ENCODE results near the gene MAP4K1.

The MAP4K1 gene

GRCh38 chr19:38564981-38565690, 52.6 kb downstream of the MAP4K1 start:
- H2AFZ ChIP-seq (ENCODE audit: low read length), result no peak overlapping the region
- no peaks in the 10 kb centered on the region for H3K36me3 ChIP-seq (replicated peaks; ENCODE audit: insufficient read depth, low read length)
- H3K9ac ChIP-seq (ENCODE audit: low read length), result no peak overlapping the region
- TF ChIP-seq EZH2 (optimal IDR thresholded peaks at IDR 0.05; ENCODE audit: low read depth, low read length) (no peak), EZH2phosphoT487 (IDR thresholded peaks at IDR 0.05; ENCODE audit: low read length) (no peak), CTCF (IDR thresholded peaks at IDR 0.05; ENCODE audit: low read length) (no peak)
- no peaks in the 10 kb centered on the region for H3K9me2 ChIP-seq (replicated peaks; ENCODE audit: insufficient read depth, low read length)
- no peaks in the 10 kb centered on the region for H4K20me1 ChIP-seq (ENCODE audit: insufficient read depth, low read length)
- no peak overlapping the region for H3K27ac ChIP-seq (ENCODE audit: low read length)
- H3K27me3 ChIP-seq (replicated peaks; ENCODE audit: insufficient read depth, low read length), result peaks cover 28% of the 10 kb centered on the region
- no peaks in the 10 kb centered on the region for H3K79me2 ChIP-seq (ENCODE audit: low read length)
- no peaks in the 10 kb centered on the region for H3K9me3 ChIP-seq (replicated peaks; ENCODE audit: insufficient read depth, low read length)
- H3K4me2 ChIP-seq (ENCODE audit: low read depth, low read length), result no peak overlapping the region
- no peak for DNase-seq
- H3F3A ChIP-seq (ENCODE audit: insufficient read depth, low read length), result no peaks in the 10 kb centered on the region
- H3K4me1 ChIP-seq (ENCODE audit: low read length), result 0 out of 2 replicates have a peak, but pooled peaks cover under 1% of the 10 kb centered on the region
- no peak overlapping the region for H3K4me3 ChIP-seq (ENCODE audit: low read length)

- no peak for DNase-seq
- no peak for TF ChIP-seq CTCF (IDR thresholded peaks at IDR 0.05; ENCODE audit: low read length)
- peaks cover 28% of the 10 kb centered on the region for H3K27me3 ChIP-seq (replicated peaks; ENCODE audit: insufficient read depth, low read length)
- H3K4me2 ChIP-seq (ENCODE audit: low read depth, low read length), result no peak overlapping the region
- 0 out of 2 replicates have a peak, but pooled peaks cover 8% of the 10 kb centered on the region for H3K4me1 ChIP-seq (ENCODE audit: low read length)
- no peak overlapping the region for H2AFZ ChIP-seq (ENCODE audit: low read length)
- H3K9me2 ChIP-seq (replicated peaks; ENCODE audit: insufficient read depth, low read length), result no peaks in the 10 kb centered on the region
- H3K79me2 ChIP-seq (ENCODE audit: low read length), result no peaks in the 10 kb centered on the region
- H3K4me3 ChIP-seq (ENCODE audit: low read length), result no peak overlapping the region
- no peaks in the 10 kb centered on the region for H3K9me3 ChIP-seq (replicated peaks; ENCODE audit: insufficient read depth, low read length)
- no peak overlapping the region for H3K27ac ChIP-seq (ENCODE audit: low read length)
- H3K36me3 ChIP-seq (replicated peaks; ENCODE audit: insufficient read depth, low read length), result no peaks in the 10 kb centered on the region
- no peaks in the 10 kb centered on the region for H4K20me1 ChIP-seq (ENCODE audit: insufficient read depth, low read length)
- H3K9ac ChIP-seq (ENCODE audit: low read length), result no peak overlapping the region
- H3F3A ChIP-seq (ENCODE audit: insufficient read depth, low read length), result 0 out of 2 replicates have a peak, but pooled peaks cover 5% of the 10 kb centered on the region
Observed at GRCh38 chr19:38563475-38563874, 54.3 kb downstream of the MAP4K1 start.

- Histone ChIP-seq H3K27me3 (replicated peaks; ENCODE audit: insufficient read depth, low read length) (peaks cover 16% of the 10 kb centered on the region), H3K9me2 (replicated peaks; ENCODE audit: insufficient read depth, low read length) (no peaks in the 10 kb centered on the region), H4K20me1 (ENCODE audit: insufficient read depth, low read length) (no peaks in the 10 kb centered on the region), H3K4me3 (ENCODE audit: low read length) (no peak overlapping the region), H3K27ac (ENCODE audit: low read length) (no peak overlapping the region), H3K9ac (ENCODE audit: low read length) (no peak overlapping the region), H3K9me3 (replicated peaks; ENCODE audit: insufficient read depth, low read length) (no peaks in the 10 kb centered on the region), H3K4me2 (ENCODE audit: low read depth, low read length) (no peak overlapping the region), H3K36me3 (replicated peaks; ENCODE audit: insufficient read depth, low read length) (no peaks in the 10 kb centered on the region), H3K4me1 (ENCODE audit: low read length) (0 out of 2 replicates have a peak, but pooled peaks cover 8% of the 10 kb centered on the region), H2AFZ (ENCODE audit: low read length) (no peak overlapping the region), H3F3A (ENCODE audit: insufficient read depth, low read length) (0 out of 2 replicates have a peak, but pooled peaks cover 5% of the 10 kb centered on the region), H3K79me2 (ENCODE audit: low read length) (no peaks in the 10 kb centered on the region)
- DNase-seq, result no peak
- TF ChIP-seq EZH2phosphoT487 (IDR thresholded peaks at IDR 0.05; ENCODE audit: low read length) (no peak), CTCF (IDR thresholded peaks at IDR 0.05; ENCODE audit: low read length) (no peak), EZH2 (optimal IDR thresholded peaks at IDR 0.05; ENCODE audit: low read depth, low read length) (no peak)
Observed at GRCh38 chr19:38562096-38562495, 55.7 kb downstream of the MAP4K1 start.

Measured in MM.1S (cell line).